ENCODE data around the gene ERBB4. TPM values are rescaled to one million over a fixed set of nuclear protein-coding genes. Genes with fewer than 3 reads are reported as not detected.

The ERBB4 gene
- total RNA-seq, 1 experiment from 2014 or later = 0.04 TPM

GRCh38 chr2:212088353-212088752 lies 450.2 kb downstream of the ERBB4 start:
- Mint-ChIP-seq H3K9me3 (no peaks in the 10 kb centered on the region), H3K27ac (no peak overlapping the region)

More at GRCh38 chr2:212088353-212088752, 450.2 kb downstream of the ERBB4 start:
- Histone ChIP-seq H3K14ac (ENCODE audit: insufficient read depth, low read length) (no peak overlapping the region), H3K23me2 (ENCODE audit: insufficient read length, low read depth, low read length, poor library complexity, severe bottlenecking) (no peaks in the 10 kb centered on the region), H3K27ac (ENCODE audit: insufficient read length, low read depth, low read length) (no peak overlapping the region), H3K4ac (ENCODE audit: low read depth, low read length) (no peak overlapping the region), H3K56ac (ENCODE audit: insufficient read length, low read depth, low read length) (no peak overlapping the region), H2BK12ac (ENCODE audit: insufficient read length, low read depth, low read length) (no peak overlapping the region), H4K5ac (ENCODE audit: insufficient read length, low read depth, low read length) (no peak overlapping the region), H3K9me3 (ENCODE audit: control insufficient read depth, low read depth, low read length) (no peaks in the 10 kb centered on the region), H2BK120ac (ENCODE audit: low read depth, low read length, poor library complexity, severe bottlenecking) (no peak overlapping the region), H2BK20ac (ENCODE audit: low read depth, low read length, poor library complexity, severe bottlenecking) (no peak overlapping the region), H3K4me2 (ENCODE audit: insufficient read depth, insufficient read length, low read length) (no peak overlapping the region), H3T11ph (ENCODE audit: low read length) (no peak overlapping the region), H3K9ac (ENCODE audit: extremely low read depth, insufficient read length, low read length) (no peak overlapping the region), H3K79me1 (ENCODE audit: insufficient read depth, low read depth, low read length, poor library complexity, severe bottlenecking) (no peaks in the 10 kb centered on the region), H3K4me1 (ENCODE audit: insufficient read depth, low read length) (no peaks in the 10 kb centered on the region), H3K27me3 (ENCODE audit: insufficient read depth, low read length) (no peaks in the 10 kb centered on the region), H3K18ac (ENCODE audit: insufficient read length, low read depth, low read length) (no peak overlapping the region), H2BK15ac (ENCODE audit: low read depth, low read length) (no peak overlapping the region), H4K91ac (ENCODE audit: insufficient read length, low read depth, low read length) (no peak overlapping the region), H3K23ac (ENCODE audit: insufficient read length, low read depth, low read length) (no peak overlapping the region), H4K8ac (replicated peaks; ENCODE audit: insufficient read length, low read depth, low read length) (no peak overlapping the region), H2BK5ac (ENCODE audit: insufficient read length, low read length) (no peak overlapping the region), H2AFZ (ENCODE audit: low read length) (no peak overlapping the region), H4K20me1 (ENCODE audit: control insufficient read depth, insufficient read depth, insufficient read length) (no peaks in the 10 kb centered on the region), H3K79me2 (ENCODE audit: insufficient read depth, low read length) (no peaks in the 10 kb centered on the region), H2AK5ac (ENCODE audit: insufficient read length, low read length) (no peak overlapping the region)
- H3K27me3 Mint-ChIP-seq (ENCODE audit: low read depth) = no peaks in the 10 kb centered on the region
- TF ChIP-seq, protein P1, sequence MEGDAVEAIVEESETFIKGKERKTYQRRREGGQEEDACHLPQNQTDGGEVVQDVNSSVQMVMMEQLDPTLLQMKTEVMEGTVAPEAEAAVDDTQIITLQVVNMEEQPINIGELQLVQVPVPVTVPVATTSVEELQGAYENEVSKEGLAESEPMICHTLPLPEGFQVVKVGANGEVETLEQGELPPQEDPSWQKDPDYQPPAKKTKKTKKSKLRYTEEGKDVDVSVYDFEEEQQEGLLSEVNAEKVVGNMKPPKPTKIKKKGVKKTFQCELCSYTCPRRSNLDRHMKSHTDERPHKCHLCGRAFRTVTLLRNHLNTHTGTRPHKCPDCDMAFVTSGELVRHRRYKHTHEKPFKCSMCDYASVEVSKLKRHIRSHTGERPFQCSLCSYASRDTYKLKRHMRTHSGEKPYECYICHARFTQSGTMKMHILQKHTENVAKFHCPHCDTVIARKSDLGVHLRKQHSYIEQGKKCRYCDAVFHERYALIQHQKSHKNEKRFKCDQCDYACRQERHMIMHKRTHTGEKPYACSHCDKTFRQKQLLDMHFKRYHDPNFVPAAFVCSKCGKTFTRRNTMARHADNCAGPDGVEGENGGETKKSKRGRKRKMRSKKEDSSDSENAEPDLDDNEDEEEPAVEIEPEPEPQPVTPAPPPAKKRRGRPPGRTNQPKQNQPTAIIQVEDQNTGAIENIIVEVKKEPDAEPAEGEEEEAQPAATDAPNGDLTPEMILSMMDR (conservative IDR thresholded peaks at IDR 0.05) = no peak
- no peak overlapping the region for H3K4me3 Mint-ChIP-seq
- no peak for DNase-seq
- H3K36me3 Mint-ChIP-seq (ENCODE audit: insufficient read depth in 1 of 3, low read depth in 3 of 3) = no peaks in the 10 kb centered on the region
- WGBS (ENCODE audit: extremely low coverage, insufficient read length, low lambda C conversion rate) = no CpG with 5 or more reads among the region's 1 CpG
- H3K4me1 Mint-ChIP-seq = no peaks in the 10 kb centered on the region

Data from H9 (cell line).